NCI-H2081 (cell line): ENCODE measurements around the gene TPRX1.
"Not testable (repeated sequence)": the region's sequence is repeated elsewhere in the genome, so short reads cannot be mapped to it uniquely, and the experiment has no call there.

Experiments
- DNase-seq, 2 experiments: peaks; one replicate each; lab custom pipeline; 2025; lab: John Stamatoyannopoulos, UW

The TPRX1 gene

GRCh38 chr19:47801270-47801669 is 3.1 kb downstream of the TPRX1 start:
- DNase-seq: no peak

GRCh38 chr19:47798904-47799266 is 5.5 kb downstream of the TPRX1 start:
- no peak for DNase-seq

GRCh38 chr19:47797996-47798903 is 6.1 kb downstream of the TPRX1 start:
- DNase-seq: no peak

- DNase-seq: no peak
Measured at GRCh38 chr19:47796785-47797184, 7.6 kb downstream of the TPRX1 start.

GRCh38 chr19:47794526-47794925 is 9.8 kb downstream of the TPRX1 start:
- no peak for DNase-seq

GRCh38 chr19:47792616-47793015 is 11.7 kb downstream of the TPRX1 start:
- no peak for DNase-seq

GRCh38 chr19:47790398-47790814 is 13.9 kb downstream of the TPRX1 start:
- peak; percentile 56 to 57 for DNase-seq

GRCh38 chr19:47789811-47790210 is 14.5 kb downstream of the TPRX1 start:
- not testable (repeated sequence) for DNase-seq

GRCh38 chr19:47787307-47787706 is 17.0 kb downstream of the TPRX1 start:
- DNase-seq: not testable (repeated sequence)

GRCh38 chr19:47786566-47786965 is 17.8 kb downstream of the TPRX1 start:
- DNase-seq: no peak

GRCh38 chr19:47781590-47782262 is 22.6 kb downstream of the TPRX1 start:
- DNase-seq: no peak

GRCh38 chr19:47780215-47780551 is 24.2 kb downstream of the TPRX1 start:
- DNase-seq: no peak

GRCh38 chr19:47779524-47780214 is 24.7 kb downstream of the TPRX1 start:
- DNase-seq: no peak

- no peak for DNase-seq
Measured at GRCh38 chr19:47778954-47779351, 25.4 kb downstream of the TPRX1 start.

- DNase-seq: peak; percentile 81 to 86
Measured at GRCh38 chr19:47778049-47778953, 26.1 kb downstream of the TPRX1 start, which contains the start of gene SELENOW. Gene SELENOW, plus strand, starts transcription at chr19:47778703. Its CDS starts 83 bp downstream, at chr19:47778786.

GRCh38 chr19:47777245-47778048 is 26.9 kb downstream of the TPRX1 start:
- not testable (repeated sequence) for DNase-seq

- peak; percentile 87 to 96 for DNase-seq
Measured at GRCh38 chr19:47776568-47776967, 27.8 kb downstream of the TPRX1 start.

- DNase-seq: not testable (repeated sequence)
Measured at GRCh38 chr19:47771291-47771690, 33.1 kb downstream of the TPRX1 start.

- no peak for DNase-seq
Measured at GRCh38 chr19:47769534-47769933, 34.8 kb downstream of the TPRX1 start.

- no peak for DNase-seq
Measured at GRCh38 chr19:47768604-47769003, 35.7 kb downstream of the TPRX1 start.

- DNase-seq: no peak
Measured at GRCh38 chr19:47767349-47767748, 37.0 kb downstream of the TPRX1 start.
